HG03095 (cell line): ENCODE data around the gene SMPDL3B.
A peak's percentile ranks its signal among the peaks of the same experiment; 100 is the strongest.

Experiments
- ATAC-seq: cut with Tn5 transposase; IDR thresholded peaks from one replicate; pipeline ENCODE4 v1.9.1; 2021; ENCODE audit warnings: moderate library complexity; ENCODE audit not compliant: unreplicated experiment

SMPDL3B gene

DNA sequence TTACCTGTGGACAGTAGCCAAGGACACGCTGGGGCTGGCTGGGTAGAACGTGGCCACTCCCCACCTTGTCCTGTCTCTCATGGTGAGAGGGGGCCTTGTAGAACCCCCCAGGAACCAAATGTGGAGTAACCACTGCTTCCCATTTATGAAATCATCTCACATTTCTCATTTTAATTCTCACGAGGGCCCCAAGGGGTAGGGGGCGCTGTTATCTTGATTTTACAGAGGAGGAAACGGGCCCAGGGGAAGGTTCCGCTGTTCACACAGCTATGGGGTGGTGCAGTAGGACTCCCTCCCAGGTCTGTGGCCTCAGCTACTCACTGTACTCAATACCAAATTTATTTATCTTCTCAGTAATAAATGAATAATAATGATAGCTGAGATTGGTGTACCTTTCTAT is 5.5 kb downstream of the SMPDL3B start:
- ATAC-seq, result no peak

DNA sequence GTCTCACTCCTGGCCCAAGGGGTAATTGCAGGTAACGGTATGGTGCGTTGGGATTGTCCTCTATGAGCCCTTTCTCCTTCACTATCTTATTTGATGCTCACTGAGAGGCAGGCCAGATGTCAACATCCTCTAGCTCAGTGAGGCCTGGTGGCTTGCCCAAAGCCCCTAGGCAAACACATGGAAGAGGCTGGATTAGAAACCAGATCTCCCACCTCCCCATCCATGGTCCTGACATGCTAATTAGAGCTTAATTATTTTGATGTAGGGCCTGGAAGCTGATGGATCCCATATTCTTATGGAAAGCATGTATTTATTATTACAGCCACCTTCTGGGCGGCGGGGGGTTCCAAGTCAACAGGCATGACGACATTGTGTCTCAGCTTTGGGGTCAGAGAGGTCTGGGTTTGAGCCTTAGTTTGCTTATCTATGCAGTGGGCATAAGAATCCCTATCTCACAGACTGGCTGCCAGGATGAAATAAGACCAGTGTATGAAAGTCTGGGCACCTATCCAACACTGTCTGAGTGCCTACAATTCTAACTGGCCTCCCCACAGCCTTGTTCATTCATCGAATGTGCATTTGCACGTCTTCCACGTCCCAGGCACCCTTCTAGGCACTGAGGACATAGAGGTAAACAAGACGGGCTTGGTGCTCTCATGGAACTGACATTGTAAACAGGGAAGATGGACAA is 6.2 kb downstream of the SMPDL3B start:
- ATAC-seq, result no peak

DNA sequence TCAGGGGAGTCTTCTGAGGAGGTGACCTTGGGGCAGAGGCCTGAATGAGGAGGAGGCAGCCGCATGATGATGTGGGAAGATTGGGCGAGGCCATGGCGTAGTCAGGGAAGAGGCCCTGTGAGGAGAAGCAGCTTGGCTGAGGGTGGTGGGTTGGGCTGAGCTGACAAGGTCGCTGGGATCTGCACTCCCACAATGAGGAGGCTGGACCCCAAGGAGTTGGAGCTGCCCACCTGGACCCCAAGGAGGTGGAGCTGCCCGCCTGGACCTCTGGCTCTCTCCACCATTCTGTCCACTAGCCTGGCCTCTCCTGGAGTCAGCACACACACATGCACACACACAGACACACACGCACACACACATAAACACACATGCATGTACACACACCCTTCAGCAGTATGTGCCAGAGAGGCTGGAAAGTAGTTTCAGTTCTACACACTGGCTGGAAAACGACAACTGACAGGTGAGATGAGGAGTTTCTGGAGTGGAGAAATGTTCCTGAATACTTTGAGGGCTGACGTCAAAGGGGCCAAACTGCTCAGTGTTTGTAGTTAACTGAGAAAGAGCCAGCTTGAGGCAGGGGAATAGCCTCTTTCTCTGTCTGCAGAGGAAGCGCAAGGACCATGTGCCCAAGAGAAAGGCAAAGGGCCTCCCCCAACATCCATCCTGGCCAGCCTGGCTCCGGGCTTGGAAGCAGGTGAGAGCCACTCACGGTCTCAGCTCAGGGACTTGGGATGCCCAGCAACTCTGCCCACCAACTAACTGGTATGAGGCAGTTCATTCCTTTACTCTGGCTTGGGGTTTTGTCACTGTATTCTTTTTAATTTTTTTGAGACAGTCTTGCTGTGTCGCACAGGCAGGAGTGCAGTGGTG is 7.1 kb downstream of the SMPDL3B start:
- ATAC-seq, result no peak

DNA sequence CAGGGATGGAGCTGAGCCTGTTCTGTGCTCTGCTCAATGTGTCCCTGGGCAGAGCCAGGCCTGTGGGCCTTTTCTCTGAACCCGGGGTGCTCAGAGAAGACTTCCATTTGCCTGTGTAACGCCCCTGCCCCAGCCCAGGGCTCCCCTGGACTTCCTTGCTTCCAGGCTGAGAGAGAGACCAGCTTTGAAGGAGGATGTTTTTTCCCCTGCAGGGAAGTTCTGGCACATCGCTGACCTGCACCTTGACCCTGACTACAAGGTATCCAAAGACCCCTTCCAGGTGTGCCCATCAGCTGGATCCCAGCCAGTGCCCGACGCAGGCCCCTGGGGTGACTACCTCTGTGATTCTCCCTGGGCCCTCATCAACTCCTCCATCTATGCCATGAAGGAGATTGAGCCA is 10.2 kb downstream of the SMPDL3B start:
- no peak for ATAC-seq

DNA sequence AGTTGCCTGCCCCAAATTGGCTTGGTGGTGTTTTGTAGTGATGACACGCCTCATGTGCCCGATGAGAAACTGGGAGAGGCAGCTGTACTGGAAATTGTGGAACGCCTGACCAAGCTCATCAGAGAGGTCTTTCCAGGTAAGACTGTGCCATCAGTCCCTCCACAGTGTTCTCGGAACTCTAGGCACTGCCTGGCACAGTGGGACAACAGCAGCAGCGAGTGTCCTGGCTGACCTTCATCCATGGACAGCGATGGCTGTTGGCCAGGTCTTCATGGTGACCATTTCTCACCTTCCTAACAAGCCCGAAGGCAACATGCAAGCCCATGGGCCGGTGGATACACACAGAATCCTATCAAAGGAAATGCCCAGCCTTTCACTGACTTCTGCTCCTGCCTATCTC is 14.2 kb downstream of the SMPDL3B start:
- ATAC-seq, result no peak

DNA sequence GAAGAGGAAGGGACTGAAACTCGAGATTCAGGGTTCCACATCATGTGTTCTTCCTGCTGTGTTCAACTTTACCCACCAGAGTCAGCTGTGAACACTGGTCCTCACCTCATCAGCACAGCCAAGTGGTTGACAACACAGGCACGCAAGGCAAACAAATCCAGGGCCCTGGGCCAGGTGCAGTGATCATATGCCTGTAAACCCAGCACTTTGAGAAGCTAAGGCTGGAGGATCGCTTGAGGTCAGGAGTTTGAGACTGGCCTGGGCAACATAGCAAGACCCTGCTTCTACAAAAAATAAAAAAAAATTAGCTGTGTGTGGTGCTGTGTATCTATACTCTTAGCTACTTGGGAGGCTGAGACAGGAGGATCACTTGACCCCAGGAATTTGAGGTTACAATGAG is 16.6 kb downstream of the SMPDL3B start:
- no peak for ATAC-seq

DNA sequence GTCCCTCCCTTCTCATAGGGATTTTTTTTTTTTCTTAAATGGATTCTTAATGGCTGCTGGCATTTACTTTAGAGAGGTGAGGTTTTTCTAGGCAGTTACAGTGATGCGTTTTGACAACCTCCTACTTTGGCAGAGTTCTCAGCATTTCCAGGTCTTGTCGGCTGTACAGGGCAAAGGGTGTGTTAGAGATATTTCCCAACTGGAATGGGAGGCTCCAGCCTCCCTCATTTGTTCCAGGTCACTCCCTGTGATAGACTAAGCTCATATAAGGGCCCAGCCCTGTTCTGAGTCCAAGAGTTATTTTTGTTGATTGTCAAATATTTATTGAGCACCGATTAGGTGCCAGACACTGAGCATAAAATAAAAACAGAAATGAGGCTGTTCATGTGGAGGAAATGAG is 17.3 kb downstream of the SMPDL3B start:
- no peak for ATAC-seq

DNA sequence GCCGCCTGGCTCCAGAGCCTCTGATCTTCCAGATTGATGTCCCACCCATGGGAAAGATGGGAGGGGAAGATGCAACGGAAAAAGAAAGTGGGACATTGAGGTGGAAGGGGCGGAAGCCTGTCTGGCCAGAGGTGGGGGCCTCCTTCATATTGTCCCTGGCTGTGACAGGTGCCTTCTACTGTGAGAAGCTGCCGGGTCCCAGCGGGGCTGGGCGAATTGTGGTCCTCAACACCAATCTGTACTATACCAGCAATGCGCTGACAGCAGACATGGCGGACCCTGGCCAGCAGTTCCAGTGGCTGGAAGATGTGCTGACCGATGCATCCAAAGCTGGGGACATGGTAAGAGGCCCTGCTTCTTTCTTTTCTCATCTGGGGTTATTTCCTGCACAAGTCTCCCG is 19.4 kb downstream of the SMPDL3B start:
- no peak for ATAC-seq

DNA sequence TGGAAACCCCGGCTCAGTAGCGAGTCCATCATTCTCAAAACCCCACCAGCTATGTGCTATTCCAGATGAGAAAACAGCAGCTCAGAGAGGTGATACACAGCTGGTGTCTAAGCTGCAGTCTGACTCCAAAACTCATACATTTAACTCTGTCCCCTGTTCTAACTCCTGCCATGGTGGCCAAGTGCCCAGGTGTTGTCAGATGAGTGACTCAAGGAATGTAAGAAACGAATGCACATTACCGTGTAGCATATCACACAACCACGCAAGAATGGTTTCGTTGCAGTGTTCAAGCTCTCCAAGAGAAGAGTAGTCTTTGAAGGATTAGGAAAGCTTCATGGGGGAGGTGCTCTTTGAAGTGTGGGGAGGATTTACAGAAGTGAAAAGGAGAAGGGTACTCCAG is 20.3 kb downstream of the SMPDL3B start:
- ATAC-seq, result no peak

DNA sequence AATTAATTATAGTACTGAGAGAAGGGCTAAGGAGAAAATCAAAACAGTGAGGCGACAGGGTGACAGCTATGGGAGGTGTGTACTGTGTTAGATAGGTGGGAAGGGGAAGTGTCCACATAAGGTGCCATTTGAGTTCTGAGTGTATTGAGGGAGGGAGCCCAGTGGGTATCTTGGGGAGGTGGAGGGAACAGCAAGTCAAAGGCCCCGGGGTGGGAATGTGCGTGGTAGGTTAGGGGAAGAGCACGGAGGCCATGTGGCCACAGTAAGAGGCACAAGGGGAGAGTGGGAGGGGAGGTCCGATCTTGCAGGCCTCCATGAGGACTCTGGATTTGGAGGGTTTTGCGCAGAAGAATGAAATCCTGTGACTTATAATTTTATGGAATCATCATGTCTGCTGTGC is 22.0 kb downstream of the SMPDL3B start:
- no peak for ATAC-seq

DNA sequence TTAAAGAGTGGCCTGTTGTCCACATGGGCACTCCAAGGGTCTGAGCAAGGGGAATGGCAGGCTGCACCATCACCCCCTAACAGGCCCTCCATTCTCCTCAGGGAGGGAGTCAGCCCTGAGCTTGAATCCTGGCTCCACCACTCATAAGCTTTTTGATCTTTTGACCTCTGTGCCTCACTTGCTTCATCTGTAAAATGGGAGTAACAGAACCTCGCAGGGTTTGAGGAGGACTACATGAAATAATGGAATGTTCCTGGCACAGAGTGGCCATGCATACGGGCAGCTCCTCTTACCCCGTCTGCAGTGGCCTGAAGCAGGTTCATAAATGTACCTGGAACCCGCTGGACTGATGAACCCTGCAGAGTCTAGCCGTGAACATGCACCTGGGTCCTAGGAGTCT is 22.9 kb downstream of the SMPDL3B start:
- no peak for ATAC-seq

DNA sequence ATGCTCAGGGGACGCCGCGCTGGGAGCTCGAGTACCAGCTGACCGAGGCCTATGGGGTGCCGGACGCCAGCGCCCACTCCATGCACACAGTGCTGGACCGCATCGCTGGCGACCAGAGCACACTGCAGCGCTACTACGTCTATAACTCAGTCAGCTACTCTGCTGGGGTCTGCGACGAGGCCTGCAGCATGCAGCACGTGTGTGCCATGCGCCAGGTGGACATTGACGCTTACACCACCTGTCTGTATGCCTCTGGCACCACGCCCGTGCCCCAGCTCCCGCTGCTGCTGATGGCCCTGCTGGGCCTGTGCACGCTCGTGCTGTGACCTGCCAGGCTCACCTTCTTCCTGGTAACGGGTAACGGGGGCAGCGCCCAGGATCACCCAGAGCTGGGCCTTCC is 23.7 kb downstream of the SMPDL3B start:
- no peak for ATAC-seq

DNA sequence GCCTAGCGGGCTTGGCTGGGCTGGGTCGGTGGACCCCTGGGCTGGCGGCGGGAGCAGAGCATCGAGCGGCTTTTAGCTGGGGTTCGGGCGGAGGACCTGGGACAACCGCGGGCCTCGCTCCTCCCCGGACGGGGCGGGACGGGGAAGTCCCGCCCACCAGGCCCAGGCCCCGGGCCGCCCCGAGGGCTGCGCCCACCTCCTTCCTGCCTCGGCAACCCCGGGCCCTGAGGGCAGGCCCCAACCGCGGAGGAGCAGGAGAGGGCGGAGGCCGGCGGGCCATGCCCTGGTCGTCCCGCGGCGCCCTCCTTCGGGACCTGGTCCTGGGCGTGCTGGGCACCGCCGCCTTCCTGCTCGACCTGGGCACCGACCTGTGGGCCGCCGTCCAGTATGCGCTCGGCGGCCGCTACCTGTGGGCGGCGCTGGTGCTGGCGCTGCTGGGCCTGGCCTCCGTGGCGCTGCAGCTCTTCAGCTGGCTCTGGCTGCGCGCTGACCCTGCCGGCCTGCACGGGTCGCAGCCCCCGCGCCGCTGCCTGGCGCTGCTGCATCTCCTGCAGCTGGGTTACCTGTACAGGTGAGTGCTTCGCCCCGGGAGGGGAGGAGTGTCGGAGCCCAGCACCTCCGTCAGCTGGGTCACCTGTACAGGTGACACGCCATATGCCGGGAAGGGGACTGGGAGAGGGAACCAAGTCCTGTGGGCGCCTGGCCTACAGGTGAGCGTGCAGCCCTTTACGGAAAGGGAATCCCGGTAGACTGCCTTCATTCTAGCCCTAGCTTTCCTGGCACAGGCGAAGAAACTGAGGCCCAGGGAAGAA is 25.2 kb downstream of the SMPDL3B start, which contains the start of gene XKR8:
Gene XKR8 (plus strand): TSS at position 182 of the 812 bp plus-strand sequence. CDS start 97 bp downstream, at position 279.
- ATAC-seq, result peak; percentile 78

DNA sequence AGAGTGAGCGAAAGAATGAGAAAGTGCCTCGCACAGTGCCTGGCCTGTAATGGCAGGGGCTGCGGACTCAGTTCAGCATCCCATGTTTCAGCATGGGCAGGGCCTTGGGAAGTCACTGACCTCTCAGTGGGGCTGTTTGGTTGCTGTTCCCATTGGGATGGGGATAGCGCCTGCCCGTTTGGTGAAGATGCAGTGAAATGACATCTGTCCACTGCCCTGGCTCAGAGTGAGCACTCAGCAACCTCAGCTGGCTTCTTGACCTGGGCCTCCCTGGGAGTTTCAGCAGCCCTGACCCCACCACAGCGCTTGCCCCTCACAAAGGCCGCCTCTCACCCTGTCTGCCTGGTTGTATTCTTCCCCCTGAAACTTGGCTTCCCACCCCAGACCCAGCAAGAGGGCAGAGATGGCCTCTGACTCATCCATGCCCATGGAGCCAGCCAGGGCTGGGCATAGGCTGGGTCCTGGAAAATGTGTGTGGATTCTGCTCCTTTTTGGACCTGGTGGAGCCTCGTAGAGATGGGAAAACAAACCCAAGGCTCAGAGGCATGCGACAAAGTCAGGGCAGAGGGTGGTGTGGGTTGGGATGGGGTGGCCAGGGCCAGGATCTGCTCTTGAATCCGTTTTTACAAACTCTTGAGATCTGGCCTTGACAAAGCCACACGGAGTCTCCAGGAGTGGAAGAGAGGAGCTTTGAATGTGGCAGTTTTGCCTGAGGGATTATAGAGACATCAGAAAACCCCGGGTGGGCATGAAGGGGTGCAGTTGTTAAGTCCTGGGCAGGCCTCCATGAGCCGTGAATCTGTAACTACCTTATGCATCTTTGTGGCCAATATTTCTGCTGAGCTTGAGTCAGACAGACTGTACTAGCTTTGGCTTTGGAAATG is 26.2 kb downstream of the SMPDL3B start:
- ATAC-seq, result no peak

DNA sequence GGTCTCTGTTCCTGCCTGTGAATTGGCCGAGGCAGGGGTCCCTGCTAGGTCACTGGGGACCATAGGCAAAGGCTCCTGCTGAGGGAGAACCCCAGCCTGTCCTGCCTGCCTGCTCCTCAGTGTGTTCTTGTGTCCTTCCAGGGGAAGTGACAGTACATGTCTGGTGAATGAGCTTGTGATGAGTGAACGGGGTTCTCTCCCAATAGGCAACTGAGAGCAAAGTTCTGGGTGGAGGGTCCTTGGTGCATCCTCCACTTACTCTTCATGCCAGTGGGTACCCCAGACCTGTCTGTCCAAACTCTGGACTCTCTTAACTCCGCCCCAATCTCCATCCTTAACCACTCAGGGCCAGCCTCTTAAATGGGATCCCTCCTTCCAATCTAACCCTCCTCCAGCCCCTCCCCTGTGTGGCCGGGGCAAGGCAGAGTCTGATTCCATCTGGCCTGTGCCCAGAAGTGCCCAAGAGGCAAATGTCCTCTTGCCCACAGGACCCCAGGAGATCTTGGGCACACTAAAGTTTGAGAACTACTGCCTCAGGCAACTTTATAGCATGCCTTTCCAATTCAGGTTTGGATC is 26.9 kb downstream of the SMPDL3B start:
- no peak for ATAC-seq

DNA sequence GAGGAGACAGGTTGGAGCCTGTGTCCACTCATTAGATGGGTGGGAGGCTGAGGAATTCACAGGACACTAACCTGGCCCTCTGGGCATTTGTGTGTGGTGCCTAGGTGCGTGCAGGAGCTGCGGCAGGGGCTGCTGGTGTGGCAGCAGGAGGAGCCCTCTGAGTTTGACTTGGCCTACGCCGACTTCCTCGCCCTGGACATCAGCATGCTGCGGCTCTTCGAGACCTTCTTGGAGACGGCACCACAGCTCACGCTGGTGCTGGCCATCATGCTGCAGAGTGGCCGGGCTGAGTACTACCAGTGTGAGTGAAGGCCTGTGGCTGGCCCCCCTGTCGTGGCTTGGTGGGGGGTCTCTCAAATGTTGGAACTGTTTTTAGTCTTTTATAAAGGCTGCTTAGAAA is 28.6 kb downstream of the SMPDL3B start:
- no peak for ATAC-seq

DNA sequence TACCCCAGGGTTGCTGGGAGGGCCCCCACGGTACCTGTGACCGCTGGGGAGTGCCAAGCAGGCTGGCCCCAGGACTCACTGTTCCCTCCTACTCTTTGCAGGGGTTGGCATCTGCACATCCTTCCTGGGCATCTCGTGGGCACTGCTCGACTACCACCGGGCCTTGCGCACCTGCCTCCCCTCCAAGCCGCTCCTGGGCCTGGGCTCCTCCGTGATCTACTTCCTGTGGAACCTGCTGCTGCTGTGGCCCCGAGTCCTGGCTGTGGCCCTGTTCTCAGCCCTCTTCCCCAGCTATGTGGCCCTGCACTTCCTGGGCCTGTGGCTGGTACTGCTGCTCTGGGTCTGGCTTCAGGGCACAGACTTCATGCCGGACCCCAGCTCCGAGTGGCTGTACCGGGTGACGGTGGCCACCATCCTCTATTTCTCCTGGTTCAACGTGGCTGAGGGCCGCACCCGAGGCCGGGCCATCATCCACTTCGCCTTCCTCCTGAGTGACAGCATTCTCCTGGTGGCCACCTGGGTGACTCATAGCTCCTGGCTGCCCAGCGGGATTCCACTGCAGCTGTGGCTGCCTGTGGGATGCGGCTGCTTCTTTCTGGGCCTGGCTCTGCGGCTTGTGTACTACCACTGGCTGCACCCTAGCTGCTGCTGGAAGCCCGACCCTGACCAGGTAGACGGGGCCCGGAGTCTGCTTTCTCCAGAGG is 31.8 kb downstream of the SMPDL3B start:
- ATAC-seq, result no peak

DNA sequence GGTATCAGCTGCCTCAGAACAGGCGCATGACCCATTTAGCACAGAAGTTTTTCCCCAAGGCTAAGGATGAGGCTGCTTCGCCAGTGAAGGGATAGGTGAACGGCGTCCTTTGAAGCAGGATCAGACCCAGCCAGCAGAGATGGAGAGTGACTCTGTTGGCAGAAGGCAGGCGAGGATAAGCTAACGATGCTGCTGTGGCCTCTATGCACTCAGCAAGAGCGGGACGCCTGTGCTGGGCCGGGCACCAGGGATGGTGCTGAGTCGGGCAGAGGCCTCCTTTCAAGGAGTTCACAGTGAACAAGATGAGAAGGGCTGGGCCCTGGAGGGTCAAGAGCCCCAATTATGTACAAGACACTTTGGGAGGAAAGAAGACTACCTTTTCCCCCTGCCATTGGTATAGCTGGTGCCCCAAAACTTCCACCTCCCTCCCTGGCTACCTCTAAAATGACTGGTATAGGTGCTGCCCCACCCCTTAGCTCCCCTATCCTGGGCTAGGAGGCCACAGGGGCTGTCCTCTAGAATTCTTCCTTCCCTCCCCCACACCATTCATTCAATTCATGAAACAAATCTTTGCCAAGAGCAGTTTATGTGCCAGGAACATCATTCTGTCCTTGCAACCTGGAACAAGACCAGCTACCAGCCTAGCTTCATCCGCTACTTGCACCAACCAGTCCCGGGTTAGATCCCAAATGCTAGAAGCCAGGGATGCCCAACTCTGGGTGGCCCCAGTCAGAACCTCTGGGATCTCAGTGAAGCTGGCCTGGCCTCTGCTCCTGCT is 32.5 kb downstream of the SMPDL3B start:
- no peak for ATAC-seq
